ENCODE measurements around the gene NPAS3.

Gene NPAS3

DNA sequence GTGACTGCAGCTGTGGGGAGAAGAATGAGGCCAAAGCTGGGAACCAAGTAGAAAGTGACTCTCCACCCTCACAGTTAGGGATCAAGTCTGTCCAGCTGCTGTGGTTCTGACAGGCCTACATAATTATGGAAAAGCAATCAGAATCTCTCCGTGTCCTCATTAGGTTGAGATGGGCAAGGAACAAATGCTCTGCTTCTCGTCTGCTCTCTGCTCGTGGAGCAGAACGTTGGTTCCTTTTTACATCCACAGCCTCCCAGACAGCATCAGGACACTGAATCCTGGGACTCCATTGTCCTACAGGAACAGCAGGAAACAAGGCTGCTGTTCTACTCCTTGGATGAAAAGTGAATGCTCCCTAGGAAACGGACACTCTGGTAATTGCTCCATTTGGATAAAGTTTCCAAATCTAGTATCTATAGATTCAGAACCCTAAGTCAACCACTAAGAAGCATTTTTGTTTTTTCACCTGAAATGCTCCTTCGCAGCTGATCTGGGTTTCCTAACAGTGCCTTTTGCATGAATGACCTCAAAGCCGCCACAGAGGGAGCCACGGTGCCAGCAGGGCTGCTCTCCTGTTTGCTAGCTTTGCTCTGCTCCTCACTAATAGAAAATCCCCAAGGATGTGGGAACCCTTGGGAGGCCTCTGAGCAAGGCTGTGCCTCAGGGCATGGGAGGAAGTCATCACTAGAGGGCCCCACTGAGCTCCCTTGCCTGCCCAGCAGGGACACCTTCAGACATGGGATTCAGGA, 910.2 kb downstream of the NPAS3 start:
- H3K36me3 ChIP-seq (ENCODE audit: insufficient read depth, low read length) = no peaks in the 10 kb centered on the region
- no peak overlapping the region for H3K4me3 ChIP-seq
- no peaks in the 10 kb centered on the region for H3K9me3 ChIP-seq (ENCODE audit: low read depth, low read length)
- DNase-seq (ENCODE audit: low read depth, low spot score) = no peak
- no peak overlapping the region for H3K27ac ChIP-seq
- TF ChIP-seq POLR2AphosphoS5 (IDR thresholded peaks at IDR 0.05; ENCODE audit: borderline replicate concordance, low read depth, low read length) (no peak), EZH2 (IDR thresholded peaks at IDR 0.05) (no peak), FOXP2 (optimal IDR thresholded peaks at IDR 0.05; ENCODE audit: control extremely low read depth, extremely low read length, insufficient read depth) (no peak)
- H3K9ac ChIP-seq (ENCODE audit: insufficient read length) = no peak overlapping the region

GRCh38 chr14:33849455-33849801, 910.7 kb downstream of the NPAS3 start:
- no peak for DNase-seq (ENCODE audit: low read depth, low spot score)
- TF ChIP-seq POLR2AphosphoS5 (IDR thresholded peaks at IDR 0.05; ENCODE audit: borderline replicate concordance, low read depth, low read length) (no peak), FOXP2 (optimal IDR thresholded peaks at IDR 0.05; ENCODE audit: control extremely low read depth, extremely low read length, insufficient read depth) (no peak), EZH2 (IDR thresholded peaks at IDR 0.05) (no peak)
- H3K4me3 ChIP-seq = no peak overlapping the region
- H3K27ac ChIP-seq = no peak overlapping the region
- H3K9ac ChIP-seq (ENCODE audit: insufficient read length) = no peak overlapping the region
- H3K36me3 ChIP-seq (ENCODE audit: insufficient read depth, low read length) = no peaks in the 10 kb centered on the region
- no peaks in the 10 kb centered on the region for H3K9me3 ChIP-seq (ENCODE audit: low read depth, low read length)

DNA sequence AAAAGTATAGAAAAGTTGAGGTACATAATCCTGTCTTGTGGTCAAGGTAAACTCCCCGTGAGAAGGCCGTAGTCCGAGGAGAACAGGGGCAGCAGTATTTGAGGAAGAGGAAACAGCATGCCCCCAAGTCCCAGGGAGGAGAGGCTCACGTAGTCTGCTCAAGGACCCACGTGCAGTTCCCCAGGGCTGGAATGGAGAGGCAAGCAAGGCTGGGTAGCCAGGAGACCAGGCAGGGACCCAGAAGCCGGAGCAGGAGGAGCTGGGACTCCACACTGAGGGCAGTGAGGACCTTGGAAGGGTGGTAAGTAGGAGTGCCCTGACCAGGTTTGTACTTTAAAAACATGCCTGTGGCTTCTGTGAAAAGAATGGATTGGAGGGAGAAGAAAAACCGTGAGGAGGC, 912.1 kb downstream of the NPAS3 start:
- Histone ChIP-seq H3K4me3 (no peak overlapping the region), H3K27ac (no peak overlapping the region), H3K9ac (ENCODE audit: insufficient read length) (no peak overlapping the region), H3K9me3 (ENCODE audit: low read depth, low read length) (no peaks in the 10 kb centered on the region), H3K36me3 (ENCODE audit: insufficient read depth, low read length) (no peaks in the 10 kb centered on the region)
- no peak for DNase-seq (ENCODE audit: low read depth, low spot score)
- TF ChIP-seq FOXP2 (optimal IDR thresholded peaks at IDR 0.05; ENCODE audit: control extremely low read depth, extremely low read length, insufficient read depth) = no peak
- no peak for TF ChIP-seq EZH2 (IDR thresholded peaks at IDR 0.05)
- no peak for TF ChIP-seq POLR2AphosphoS5 (IDR thresholded peaks at IDR 0.05; ENCODE audit: borderline replicate concordance, low read depth, low read length)

- Histone ChIP-seq H3K36me3 (ENCODE audit: insufficient read depth, low read length) (no peaks in the 10 kb centered on the region), H3K9ac (ENCODE audit: insufficient read length) (no peak overlapping the region), H3K27ac (no peak overlapping the region), H3K9me3 (ENCODE audit: low read depth, low read length) (no peaks in the 10 kb centered on the region), H3K4me3 (no peak overlapping the region)
- TF ChIP-seq FOXP2 (optimal IDR thresholded peaks at IDR 0.05; ENCODE audit: control extremely low read depth, extremely low read length, insufficient read depth) = no peak
- no peak for TF ChIP-seq POLR2AphosphoS5 (IDR thresholded peaks at IDR 0.05; ENCODE audit: borderline replicate concordance, low read depth, low read length)
- TF ChIP-seq EZH2 (IDR thresholded peaks at IDR 0.05) = no peak
- DNase-seq (ENCODE audit: low read depth, low spot score) = no peak
These were observed 912.7 kb downstream of the NPAS3 start for GRCh38 chr14:33851366-33851765.

- no peaks in the 10 kb centered on the region for H3K36me3 ChIP-seq (ENCODE audit: insufficient read depth, low read length)
- no peak overlapping the region for H3K4me3 ChIP-seq
- TF ChIP-seq FOXP2 (optimal IDR thresholded peaks at IDR 0.05; ENCODE audit: control extremely low read depth, extremely low read length, insufficient read depth) (no peak), EZH2 (IDR thresholded peaks at IDR 0.05) (no peak), POLR2AphosphoS5 (IDR thresholded peaks at IDR 0.05; ENCODE audit: borderline replicate concordance, low read depth, low read length) (no peak)
- H3K9me3 ChIP-seq (ENCODE audit: low read depth, low read length) = no peaks in the 10 kb centered on the region
- no peak overlapping the region for H3K9ac ChIP-seq (ENCODE audit: insufficient read length)
- no peak overlapping the region for H3K27ac ChIP-seq
- DNase-seq (ENCODE audit: low read depth, low spot score) = no peak
These were observed 913.3 kb downstream of the NPAS3 start for GRCh38 chr14:33851931-33852330.
